H1 (cell line): ENCODE results near the gene KRTAP29-1. TPM values are rescaled to one million over a fixed set of nuclear protein-coding genes. Genes with fewer than 3 reads are reported as not detected.

Experiments used
- BRCA1 ChIP-seq: IDR thresholded peaks from 2 replicates; pipeline ENCODE4 v1.6.1; 2012; ENCODE audit warnings: low read depth, low read length, improper control_type of control experiment
- CHD2 ChIP-seq: IDR thresholded peaks from 2 replicates; pipeline ENCODE4 v1.6.1; 2012; ENCODE audit warnings: low read length, improper control_type of control experiment
- CHD7 ChIP-seq: fragments of 300-600 bp; sonication (generic); IDR thresholded peaks from 2 replicates; pipeline ENCODE4 v1.7.1; 2012; ENCODE audit warnings: low read length, moderate library complexity, mild to moderate bottlenecking, inconsistent platforms; ENCODE audit not compliant: insufficient replicate concordance
- E2F6 ChIP-seq: IDR thresholded peaks from 2 replicates; pipeline ENCODE4 v1.6.1; 2012; ENCODE audit warnings: inconsistent platforms
- KDM5A ChIP-seq: fragments of 200-600 bp; IDR thresholded peaks from 2 replicates; pipeline ENCODE4 v1.7.1; 2012; ENCODE audit warnings: mild to moderate bottlenecking, low read length, inconsistent platforms, mixed read lengths
- RXRA ChIP-seq: IDR thresholded peaks from 2 replicates; pipeline ENCODE4 v1.6.1; 2011; ENCODE audit warnings: low read depth, mild to moderate bottlenecking, low read length, moderate library complexity; ENCODE audit not compliant: insufficient read depth
- SIN3A ChIP-seq, 2 experiments: IDR thresholded peaks in 1 of 2; conservative IDR thresholded peaks in 1 of 2; 2 replicates each; pipeline ENCODE4 v1.6.1; 2011 to 2012; ENCODE audit warnings: low read length in 2 of 2, improper control_type of control experiment in 1 of 2, low read depth in 1 of 2, mild to moderate bottlenecking in 1 of 2
- polyA plus RNA-seq, 7 experiments: library from polyadenylated mRNA; depleted of rRNA in 3 of 7; stranded (reverse) in 5 of 7; unstranded in 2 of 7; fragments of >200 nt in 5 of 7; fragments of 200-250 nt in 2 of 7; gene quantifications; 1 replicate in 5 of 7; 2 replicates in 1 of 7; 4 replicates in 1 of 7; pipeline versions ENCODE4 v1.2.1 to v1.2.3, GENCODE V29; 2011 to 2013; ENCODE audit warnings: missing spikeins in 2 of 7, mixed read lengths in 2 of 7
- total RNA-seq: library from RNA; stranded (reverse); fragmentation: NEBNext Ultra II Directional; extraction: Animal tissue kit (Norgen Biotek cat#: 25700); gene quantifications from 2 replicates; pipeline ENCODE4 v1.2.1, GENCODE V29; 2021

The KRTAP29-1 gene
- total and polyA plus RNA-seq, 2 of the 8 experiments (the other 6 are each of a cell fraction or from before 2014, with no cell fraction given), result not detected

DNA sequence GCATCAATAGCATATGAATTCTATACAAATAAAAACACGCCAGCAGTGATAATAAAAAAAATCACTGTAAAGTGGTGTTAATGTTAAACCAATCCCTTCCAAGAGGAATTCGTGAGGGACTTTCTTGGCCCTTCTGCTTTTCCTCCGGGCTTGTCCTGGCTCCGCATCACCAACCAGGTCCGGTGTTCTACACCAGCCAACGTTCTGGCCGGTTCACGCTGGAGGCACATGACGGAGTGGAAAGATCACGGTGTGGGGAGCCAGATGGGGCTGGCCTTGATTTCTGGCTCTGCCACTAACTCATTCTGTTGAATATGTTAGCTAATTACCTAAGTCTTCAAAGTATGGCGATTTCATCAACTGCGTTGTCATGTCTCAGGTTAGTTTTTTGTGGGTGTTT, 1.4 kb upstream of the KRTAP29-1 start (continued):
- TF ChIP-seq CHD7 (no peak), BRCA1 (no peak), SIN3A (conservative IDR thresholded peaks at IDR 0.05 in 1 of 2, IDR thresholded peaks at IDR 0.05 in 1 of 2; ENCODE audit: low read depth in 1 of 2, low read length in 2 of 2) (no peak), E2F6 (no peak), RXRA (no peak), KDM5A (no peak), CHD2 (no peak)
